RKO (cell line): ENCODE measurements around the gene LBHD1.
A peak's percentile ranks its signal among the peaks of the same experiment; 100 is the strongest.
"Not testable (repeated sequence)": the region's sequence is repeated elsewhere in the genome, so short reads cannot be mapped to it uniquely, and the experiment has no call there.

Source experiments
- DNase-seq: peaks from one replicate; pipeline ENCODE4 v3.0.0-alpha.2; 2016; ENCODE audit warnings: low spot score

Gene LBHD1

DNA sequence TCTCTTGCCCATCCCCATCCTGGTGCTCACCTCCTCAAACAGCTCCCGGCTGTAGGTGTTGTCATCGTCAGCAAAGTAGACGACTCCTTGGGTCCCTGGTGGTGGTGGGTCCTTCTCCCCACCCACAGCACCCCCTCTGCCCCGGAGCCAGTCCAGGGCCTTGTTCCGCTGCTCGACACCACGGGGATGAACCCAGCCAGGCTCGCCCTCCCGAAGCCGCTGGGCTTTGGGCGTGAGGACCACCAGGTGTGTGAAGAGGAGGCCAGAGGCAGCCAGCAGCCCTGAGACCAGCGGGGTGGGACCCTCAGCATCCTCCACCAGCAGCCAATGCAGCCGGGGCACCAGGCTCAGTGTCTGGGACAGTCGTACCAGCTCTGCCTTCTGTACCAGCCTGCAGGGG, 55.1 kb downstream of the LBHD1 start:
- not testable (repeated sequence) for DNase-seq

DNA sequence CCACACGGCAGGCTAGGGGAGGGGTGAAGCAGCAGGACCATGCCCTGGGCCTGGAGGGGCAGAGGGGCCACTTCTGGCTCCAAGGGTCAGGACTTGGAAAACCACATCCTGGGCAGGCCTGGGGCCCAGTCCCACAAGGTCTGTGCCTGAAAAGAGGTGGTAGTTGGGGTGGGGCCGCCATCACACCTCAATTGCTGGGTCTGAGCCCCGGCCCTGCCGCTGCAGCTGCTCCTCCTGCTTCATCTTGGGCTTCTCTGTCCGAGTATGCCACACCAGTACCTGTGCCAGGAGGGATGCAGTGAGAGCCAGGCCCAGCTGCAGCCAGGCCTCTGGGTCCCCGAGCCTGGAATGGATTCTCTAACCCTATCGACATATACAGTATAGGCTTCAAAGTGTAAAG, 56.5 kb downstream of the LBHD1 start:
- DNase-seq: no peak

DNA sequence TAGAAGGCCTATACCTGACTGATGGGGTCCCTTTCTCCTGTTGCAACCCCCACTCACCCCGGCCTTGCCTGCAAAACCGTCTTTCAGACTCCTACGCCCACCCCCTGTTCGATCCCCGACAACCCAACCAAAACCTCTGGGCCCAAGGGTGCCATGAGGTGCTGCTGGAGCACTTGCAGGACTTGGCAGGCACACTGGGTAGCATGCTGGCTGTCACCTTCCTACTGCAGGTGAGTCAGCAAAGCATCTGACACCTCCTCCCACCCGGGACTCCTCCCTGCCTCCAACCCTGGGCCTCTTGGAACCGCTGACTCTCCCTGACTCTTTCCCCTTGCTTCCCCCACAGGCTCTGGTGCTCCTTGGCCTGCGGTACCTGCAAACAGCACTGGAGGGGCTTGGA, 57.8 kb downstream of the LBHD1 start:
- DNase-seq: peak; percentile 38

DNA sequence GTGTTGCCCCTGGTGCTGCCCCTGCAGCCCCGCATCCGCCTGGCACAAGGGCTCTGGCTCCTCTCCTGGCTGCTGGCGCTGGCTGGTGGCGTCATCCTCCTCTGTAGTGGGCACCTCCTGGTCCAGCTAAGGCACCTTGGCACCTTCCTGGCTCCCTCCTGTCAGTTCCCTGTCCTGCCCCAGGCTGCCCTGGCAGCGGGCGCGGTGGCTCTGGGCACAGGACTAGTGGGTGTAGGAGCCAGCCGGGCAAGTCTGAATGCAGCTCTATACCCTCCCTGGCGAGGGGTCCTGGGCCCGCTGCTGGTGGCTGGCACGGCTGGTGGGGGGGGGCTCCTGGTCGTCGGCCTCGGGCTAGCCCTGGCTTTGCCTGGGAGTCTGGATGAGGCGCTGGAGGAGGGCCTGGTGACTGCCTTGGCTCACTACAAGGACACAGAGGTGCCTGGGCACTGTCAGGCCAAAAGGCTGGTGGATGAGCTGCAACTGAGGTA, 58.7 kb downstream of the LBHD1 start:
- no peak for DNase-seq
